OCI-LY7 (cell line): ENCODE results near the gene DSCAM.

ENCODE experiments used
- EZH2phosphoT487 ChIP-seq: fragments of 200-600 bp; sonication (generic); IDR thresholded peaks from 2 replicates; pipeline ENCODE4 v1.6.1; 2018; ENCODE audit warnings: low read depth, borderline replicate concordance, mild to moderate bottlenecking, mixed run types, antibody characterized with exemption, low read length, moderate library complexity, mixed read lengths
- TF ChIP-seq, protein P1 (sequence below): fragments of 200-600 bp; sonication (generic); conservative IDR thresholded peaks from 2 replicates; pipeline ENCODE4 v1.5.1; 2014; ENCODE audit warnings: mild to moderate bottlenecking, antibody characterized with exemption, low read length, moderate library complexity, mixed read lengths

DNA sequence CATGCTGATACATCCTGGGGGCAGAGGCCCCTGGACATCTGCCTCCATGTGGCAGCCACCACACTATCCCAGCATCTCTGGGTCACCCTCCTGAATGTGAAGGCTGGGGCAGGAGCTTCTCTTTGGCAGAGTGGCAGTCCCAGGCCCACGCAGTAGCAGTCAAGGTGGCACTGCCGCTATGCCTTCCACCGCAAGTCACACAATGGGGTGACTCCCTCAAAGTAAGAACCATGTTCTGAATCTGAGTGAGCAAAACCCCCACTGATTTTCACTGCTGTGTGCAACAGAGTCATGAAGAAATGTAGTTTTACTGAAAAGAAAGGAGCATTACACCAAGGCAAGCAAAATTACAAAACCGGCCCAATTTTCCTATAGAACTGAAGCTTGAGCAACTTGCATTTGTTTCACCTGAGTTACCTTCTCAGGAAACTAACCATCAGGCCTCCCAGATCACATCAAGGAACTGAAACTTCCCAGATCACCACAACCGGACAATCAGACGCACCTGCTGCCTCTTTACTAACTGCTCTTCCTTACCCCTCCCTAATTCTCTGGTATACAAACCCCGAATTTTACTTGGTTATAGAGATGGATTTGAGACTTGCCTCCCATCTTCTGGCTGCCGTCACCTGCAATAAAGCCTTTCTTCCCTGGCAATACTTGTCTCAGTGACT, 877.1 kb downstream of the DSCAM start:
- TF ChIP-seq, protein P1, sequence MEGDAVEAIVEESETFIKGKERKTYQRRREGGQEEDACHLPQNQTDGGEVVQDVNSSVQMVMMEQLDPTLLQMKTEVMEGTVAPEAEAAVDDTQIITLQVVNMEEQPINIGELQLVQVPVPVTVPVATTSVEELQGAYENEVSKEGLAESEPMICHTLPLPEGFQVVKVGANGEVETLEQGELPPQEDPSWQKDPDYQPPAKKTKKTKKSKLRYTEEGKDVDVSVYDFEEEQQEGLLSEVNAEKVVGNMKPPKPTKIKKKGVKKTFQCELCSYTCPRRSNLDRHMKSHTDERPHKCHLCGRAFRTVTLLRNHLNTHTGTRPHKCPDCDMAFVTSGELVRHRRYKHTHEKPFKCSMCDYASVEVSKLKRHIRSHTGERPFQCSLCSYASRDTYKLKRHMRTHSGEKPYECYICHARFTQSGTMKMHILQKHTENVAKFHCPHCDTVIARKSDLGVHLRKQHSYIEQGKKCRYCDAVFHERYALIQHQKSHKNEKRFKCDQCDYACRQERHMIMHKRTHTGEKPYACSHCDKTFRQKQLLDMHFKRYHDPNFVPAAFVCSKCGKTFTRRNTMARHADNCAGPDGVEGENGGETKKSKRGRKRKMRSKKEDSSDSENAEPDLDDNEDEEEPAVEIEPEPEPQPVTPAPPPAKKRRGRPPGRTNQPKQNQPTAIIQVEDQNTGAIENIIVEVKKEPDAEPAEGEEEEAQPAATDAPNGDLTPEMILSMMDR, result no peak
- TF ChIP-seq EZH2phosphoT487, result no peak
